K562 (cell line): ENCODE results near the gene NTM. TPM values are rescaled to one million over a fixed set of nuclear protein-coding genes. Genes with fewer than 3 reads are reported as not detected.

Experiments used
- ATAC-seq: fragments of 200-7000 bp; cut with Tn5 transposase; 3 replicates; pipeline ENCODE4 v1.9.1; 2020; ENCODE audit warnings: moderate library complexity
- BruUV-seq: library from RNA; stranded (reverse); fragments of 400-500 nt; replicated peaks from 2 replicates; lab custom pipeline; 2021; lab: Mats Ljungman, UMichigan
- CTCF ChIA-PET: fragments of 300-600 bp; formaldehyde crosslinking; extraction: SDS; loops from one replicate; lab custom pipeline; 2021; ENCODE audit warnings: low intra/inter-chr PET ratio; lab: Yijun Ruan, JAX
- POLR2A ChIA-PET: fragments of 300-600, 350-650 bp; sonication (Branson Sonifier 250); formaldehyde crosslinking; extraction: SDS; loops from one replicate; lab custom pipeline; 2021; ENCODE audit warnings: antibody characterized with exemption, inconsistent platforms; lab: Yijun Ruan, JAX
- DNase-seq, 4 experiments: peaks; one replicate each; pipeline versions ENCODE4 v3.0.0 to v3.0.0-alpha.2; 2011 to 2018; ENCODE audit warnings: low spot score in 3 of 4, mixed read lengths in 3 of 4; ENCODE audit errors: extremely low read depth in 1 of 4
- FAIRE-seq: peaks from 2 replicates; lab custom pipeline; 2011; peaks lifted over from hg19 to GRCh38; lab: Jason Lieb, UNC
- H2AFZ ChIP-seq: 2 replicates; pipeline ENCODE4 v1.6.0; 2011; ENCODE audit warnings: low read depth, low read length, control low read depth, inconsistent platforms
- H3K27ac ChIP-seq: fragments of 200-600 bp; 3 replicates; pipeline ENCODE4 v1.8.0; 2011; ENCODE audit warnings: low read depth, mild to moderate bottlenecking, control low read depth, inconsistent platforms, low read length, moderate library complexity, mixed read lengths; ENCODE audit errors: extremely low read depth
- H3K27me3 ChIP-seq, 2 experiments: fragments of 300-600 bp in 1 of 2; 2 replicates in 1 of 2; 3 replicates in 1 of 2; pipeline versions ENCODE4 v1.6.0 to v1.8.0; 2011; ENCODE audit warnings: inconsistent platforms in 2 of 2, low read length in 2 of 2, mild to moderate bottlenecking in 1 of 2, mixed read lengths in 1 of 2, moderate library complexity in 1 of 2; ENCODE audit not compliant: control insufficient read depth in 2 of 2, insufficient read depth in 2 of 2
- H3K36me3 ChIP-seq: fragments of 300-600 bp; 3 replicates; pipeline ENCODE4 v1.8.0; 2011; ENCODE audit warnings: mild to moderate bottlenecking, low read length, inconsistent platforms; ENCODE audit not compliant: control insufficient read depth, insufficient read depth
- H3K4me1 ChIP-seq, 2 experiments: fragments of 200-600 bp in 1 of 2; replicated peaks in 1 of 2; 2 replicates in 1 of 2; 3 replicates in 1 of 2; pipeline versions ENCODE4 v1.5.1 to v1.8.0; 2011; ENCODE audit warnings: inconsistent platforms in 2 of 2, low read length in 2 of 2, mild to moderate bottlenecking in 1 of 2, mixed read lengths in 1 of 2, moderate library complexity in 1 of 2; ENCODE audit not compliant: control insufficient read depth in 2 of 2, insufficient read depth in 2 of 2
- H3K4me2 ChIP-seq: 2 replicates; pipeline ENCODE4 v1.6.1; 2011; ENCODE audit warnings: low read length, control low read depth, inconsistent platforms, mixed read lengths; ENCODE audit not compliant: insufficient read depth
- H3K4me3 ChIP-seq: fragments of 200-600 bp; sonication (generic), shearing (Covaris generic); 2 replicates; pipeline ENCODE4 v1.5.1; 2016; ENCODE audit warnings: control low read depth, inconsistent platforms
- H3K79me2 ChIP-seq: fragments of 200-600 bp; 3 replicates; pipeline ENCODE4 v1.8.0; 2011; ENCODE audit warnings: low read length, inconsistent platforms; ENCODE audit not compliant: control insufficient read depth, insufficient read depth
- H3K9ac ChIP-seq, 2 experiments: 2 replicates each; pipeline versions ENCODE4 v1.6.0 to v1.6.1; 2011; ENCODE audit warnings: low read depth in 2 of 2, low read length in 2 of 2, control low read depth in 1 of 2, inconsistent platforms in 1 of 2, mild to moderate bottlenecking in 1 of 2, mixed read lengths in 1 of 2; ENCODE audit not compliant: insufficient read depth in 1 of 2
- H3K9me1 ChIP-seq: one replicate; pipeline ENCODE4 v1.6.0; 2011; ENCODE audit warnings: inconsistent platforms, mild to moderate bottlenecking, low read length, moderate library complexity; ENCODE audit not compliant: control insufficient read depth, insufficient read depth
- H3K9me3 ChIP-seq: replicated peaks from 2 replicates; pipeline ENCODE4 v1.5.1; 2011; ENCODE audit warnings: low read depth, low read length, inconsistent platforms; ENCODE audit not compliant: control insufficient read depth, insufficient read depth
- H4K20me1 ChIP-seq: replicated peaks from 2 replicates; pipeline ENCODE4 v1.6.1; 2011; ENCODE audit warnings: low read length, inconsistent platforms, mixed read lengths; ENCODE audit not compliant: control insufficient read depth, insufficient read depth
- ETS2 ChIP-seq: IDR thresholded peaks from 2 replicates; pipeline ENCODE4 v1.6.1; 2016; ENCODE audit warnings: borderline replicate concordance, missing genetic modification characterization, mild to moderate bottlenecking, moderate library complexity, missing compliant biosample characterization; ENCODE audit not compliant: poor library complexity, severe bottlenecking
- KLF13 ChIP-seq: fragments of 450-650 bp; IDR thresholded peaks from 2 replicates; pipeline ENCODE4 v1.6.1; 2016; ENCODE audit warnings: missing genetic modification characterization, low read depth, mild to moderate bottlenecking, missing compliant biosample characterization, moderate library complexity, borderline replicate concordance
- MAFF ChIP-seq: IDR thresholded peaks from 2 replicates; pipeline ENCODE4 v1.6.1; 2012; ENCODE audit warnings: low read length, improper control_type of control experiment
- NR1H2 ChIP-seq: sonication (generic); formaldehyde crosslinking; IDR thresholded peaks from 2 replicates; pipeline ENCODE4 v1.4.0; 2020; ENCODE audit warnings: mild to moderate bottlenecking, missing genetic modification reagents
- PATZ1 ChIP-seq: fragments of 250-450 bp; sonication (Bioruptor Pico); IDR thresholded peaks from 2 replicates; pipeline ENCODE4 v1.5.0; 2020; ENCODE audit warnings: mild to moderate bottlenecking, borderline replicate concordance
- SUPT5H ChIP-seq: fragments of 450-650 bp; IDR thresholded peaks from 2 replicates; pipeline ENCODE4 v1.6.1; 2016
- TRIM28 ChIP-seq: fragments of 450-650 bp; IDR thresholded peaks from 2 replicates; pipeline ENCODE4 v1.6.1; 2017
- ZNF239 ChIP-seq: fragments of 250-450 bp; sonication (Bioruptor Pico); IDR thresholded peaks from 2 replicates; pipeline ENCODE4 v1.4.0; 2020; ENCODE audit warnings: mild to moderate bottlenecking
- WGBS: fragments of 100-300 bp; shearing (Covaris generic); methylation state at CpG from one replicate; pipeline ENCODE4 v1.1.6; 2016; ENCODE audit warnings: low coverage, mixed read lengths; ENCODE audit not compliant: insufficient coverage; ENCODE audit errors: missing lambda C conversion rate; 5-methylcytosine and 5-hydroxymethylcytosine counted together
- in situ Hi-C: fragments of 300-500 bp; cut with MboI; formaldehyde crosslinking; loops from 4 replicates; pipeline ENCODE4 v1.15.0; 2018; ENCODE audit warnings: inconsistent platforms, mixed read lengths
- intact Hi-C: fragments of 100-400 bp; cut with micrococcal nuclease; formaldehyde crosslinking; loops from 2 replicates; pipeline ENCODE4 v1.14.2; 2022
- polyA plus RNA-seq, 8 experiments: library from polyadenylated mRNA; depleted of rRNA in 4 of 8; stranded (reverse) in 5 of 8; unstranded in 3 of 8; fragments of >200 nt; fragmentation: Nextera tagmentation in 2 of 8; fragmentation: Illumina TruSeq in 1 of 8; extraction: Ambion mirVana in 2 of 8; extraction: Trizol in 1 of 8; gene quantifications; 2 replicates each; pipeline versions ENCODE4 v1.2.1 to v1.2.3, GENCODE V29; 2011 to 2014; ENCODE audit warnings: inconsistent platforms in 1 of 8, missing spikeins in 1 of 8
- total RNA-seq, 7 experiments: library from RNA; depleted of rRNA in 6 of 7; stranded (reverse); fragments of >200 nt in 6 of 7; fragmentation: Illumina TruSeq in 2 of 7; extraction: Trizol in 2 of 7; gene quantifications; 2 replicates each; pipeline versions ENCODE4 v1.2.1 to v1.2.3, GENCODE V29; 2011 to 2021; ENCODE audit warnings: low replicate concordance in 1 of 7
- TF ChIP-seq, protein P1 (sequence below): IDR thresholded peaks from 2 replicates; pipeline ENCODE4 v1.6.1; 2012; ENCODE audit warnings: low read depth, low read length, improper control_type of control experiment, borderline replicate concordance

NTM gene
- total and polyA plus RNA-seq, 9 of the 15 experiments (the other 6 are each of a cell fraction or from before 2014, with no cell fraction given), result not detected

DNA sequence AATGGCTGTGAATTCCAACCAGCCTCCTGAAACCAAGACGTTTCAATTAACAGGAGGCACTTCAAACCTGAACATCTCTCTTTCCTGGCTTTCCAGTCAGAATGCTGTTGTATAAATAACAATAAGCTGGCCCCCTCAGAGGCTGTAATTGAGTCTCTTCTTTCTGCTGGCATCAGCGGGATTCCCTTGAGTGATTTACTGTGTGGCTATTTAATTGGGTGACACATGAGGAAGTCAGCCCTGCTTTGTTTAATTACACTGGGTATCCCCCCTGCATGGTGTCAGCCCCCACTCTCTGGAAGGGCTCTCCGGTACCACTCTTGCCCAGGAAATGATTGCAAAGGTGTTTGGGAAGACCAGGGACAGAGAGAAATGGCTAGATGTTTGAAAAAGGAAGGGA is 101.6 kb downstream of the NTM start (continued):
- TF ChIP-seq KLF13 (tag), result no peak
- no peak for TF ChIP-seq MAFF
- no peak for TF ChIP-seq SUPT5H
- TF ChIP-seq ZNF239 (CRISPR knock-in tag), result no peak
- no peak for TF ChIP-seq ETS2 (tag)
- no peak for TF ChIP-seq PATZ1 (CRISPR knock-in tag)
- TF ChIP-seq, all 486 proteins: peak for 0

GRCh38 chr11:131474947-131475346 is 104.5 kb downstream of the NTM start:
- Histone ChIP-seq H3K36me3 (no peaks in the 10 kb centered on the region), H3K4me2 (no peak overlapping the region), H3K4me3 (no peak overlapping the region), H2AFZ (no peak overlapping the region), H3K9me1 (no peaks in the 10 kb centered on the region), H4K20me1 (no peaks in the 10 kb centered on the region), H3K4me1 (no peaks in the 10 kb centered on the region), H3K9me3 (no peaks in the 10 kb centered on the region), H3K27me3 (no peaks in the 10 kb centered on the region), H3K9ac (no peak overlapping the region), H3K79me2 (no peaks in the 10 kb centered on the region), H3K27ac (no peak overlapping the region)
- WGBS, result 0% methylated on average over 1 of the region's 1 CpG
- in situ Hi-C loops (no loop called here), intact Hi-C loops (no loop called here)
- no peak for ATAC-seq
- no peak for DNase-seq
- CTCF ChIA-PET, result no interaction called here
- TF ChIP-seq TRIM28, result no peak
- TF ChIP-seq NR1H2, result no peak
- TF ChIP-seq, protein P1, sequence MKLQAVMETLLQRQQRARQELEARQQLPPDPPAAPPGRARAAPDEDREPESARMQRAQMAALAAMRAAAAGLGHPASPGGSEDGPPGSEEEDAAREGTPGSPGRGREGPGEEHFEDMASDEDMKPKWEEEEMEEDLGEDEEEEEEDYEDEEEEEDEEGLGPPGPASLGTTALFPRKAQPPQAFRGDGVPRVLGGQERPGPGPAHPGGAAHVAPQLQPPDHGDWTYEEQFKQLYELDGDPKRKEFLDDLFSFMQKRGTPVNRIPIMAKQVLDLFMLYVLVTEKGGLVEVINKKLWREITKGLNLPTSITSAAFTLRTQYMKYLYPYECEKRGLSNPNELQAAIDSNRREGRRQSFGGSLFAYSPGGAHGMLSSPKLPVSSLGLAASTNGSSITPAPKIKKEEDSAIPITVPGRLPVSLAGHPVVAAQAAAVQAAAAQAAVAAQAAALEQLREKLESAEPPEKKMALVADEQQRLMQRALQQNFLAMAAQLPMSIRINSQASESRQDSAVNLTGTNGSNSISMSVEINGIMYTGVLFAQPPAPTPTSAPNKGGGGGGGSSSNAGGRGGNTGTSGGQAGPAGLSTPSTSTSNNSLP, result no peak
- no peak for FAIRE-seq
- BruUV-seq, result no TSS peak
- POLR2A ChIA-PET, result no interaction called here
